ENCODE results near the gene TIAM2. TPM values are rescaled to one million over a fixed set of nuclear protein-coding genes. Genes with fewer than 3 reads are reported as not detected.
A peak's percentile ranks its signal among the peaks of the same experiment; 100 is the strongest.

TIAM2 gene
- total RNA-seq, 2 experiments from 2014 or later: 4.9 to 5.6 TPM

- DNase-seq: no peak
- Mint-ChIP-seq H3K4me3 (no peak overlapping the region), H3K27ac (no peak overlapping the region), H3K36me3 (ENCODE audit: low read depth) (no peaks in the 10 kb centered on the region), H3K4me1 (no peaks in the 10 kb centered on the region), H3K27me3 (no peaks in the 10 kb centered on the region), H3K9me3 (no peaks in the 10 kb centered on the region)
- CTCF ChIA-PET: no interaction called here
- POLR2A ChIA-PET: no interaction called here
Observed at GRCh38 chr6:155039618-155040017, 44.5 kb downstream of the TIAM2 start.

GRCh38 chr6:155040154-155040553 lies 45.0 kb downstream of the TIAM2 start:
- Mint-ChIP-seq H3K27ac (no peak overlapping the region), H3K27me3 (no peaks in the 10 kb centered on the region), H3K9me3 (no peaks in the 10 kb centered on the region), H3K36me3 (ENCODE audit: low read depth) (no peaks in the 10 kb centered on the region), H3K4me1 (no peaks in the 10 kb centered on the region), H3K4me3 (no peak overlapping the region)
- POLR2A ChIA-PET: no interaction called here
- no peak for DNase-seq
- CTCF ChIA-PET: no interaction called here

GRCh38 chr6:155040901-155041650 lies 46.0 kb downstream of the TIAM2 start:
- H3K4me1 Mint-ChIP-seq: no peaks in the 10 kb centered on the region
- no peak overlapping the region for H3K4me3 Mint-ChIP-seq
- no peak for DNase-seq
- H3K36me3 Mint-ChIP-seq (ENCODE audit: low read depth): no peaks in the 10 kb centered on the region
- POLR2A ChIA-PET: no interaction called here
- H3K27ac Mint-ChIP-seq: no peak overlapping the region
- CTCF ChIA-PET: interaction anchor here (0.8 kb wide), 1 partner anchor 20 kb away, joined by 3 read pairs; no protein-coding TSS in a partner anchor
- H3K27me3 Mint-ChIP-seq: no peaks in the 10 kb centered on the region
- H3K9me3 Mint-ChIP-seq: no peaks in the 10 kb centered on the region

GRCh38 chr6:155041741-155042279 lies 46.7 kb downstream of the TIAM2 start:
- Mint-ChIP-seq H3K4me3 (no peak overlapping the region), H3K9me3 (no peaks in the 10 kb centered on the region), H3K27ac (no peak overlapping the region), H3K36me3 (ENCODE audit: low read depth) (no peaks in the 10 kb centered on the region), H3K4me1 (no peaks in the 10 kb centered on the region), H3K27me3 (no peaks in the 10 kb centered on the region)
- ChIA-PET POLR2A (no interaction called here), CTCF (interaction anchor here (0.8 kb wide), 1 partner anchor 19 kb away, joined by 3 read pairs; no protein-coding TSS in a partner anchor)
- no peak for DNase-seq

- no peaks in the 10 kb centered on the region for H3K36me3 Mint-ChIP-seq (ENCODE audit: low read depth)
- no peaks in the 10 kb centered on the region for H3K9me3 Mint-ChIP-seq
- H3K4me3 Mint-ChIP-seq: no peak overlapping the region
- POLR2A ChIA-PET: no interaction called here
- no peak for DNase-seq
- H3K27ac Mint-ChIP-seq: no peak overlapping the region
- no peaks in the 10 kb centered on the region for H3K27me3 Mint-ChIP-seq
- CTCF ChIA-PET: no interaction called here
- H3K4me1 Mint-ChIP-seq: no peaks in the 10 kb centered on the region
Observed at GRCh38 chr6:155042983-155043382, 47.9 kb downstream of the TIAM2 start.

- no peak overlapping the region for H3K4me3 Mint-ChIP-seq
- H3K9me3 Mint-ChIP-seq: peaks cover 4% of the 10 kb centered on the region
- peaks cover 15% of the 10 kb centered on the region for H3K4me1 Mint-ChIP-seq
- H3K36me3 Mint-ChIP-seq (ENCODE audit: low read depth): peaks cover 2% of the 10 kb centered on the region
- ChIA-PET POLR2A (no interaction called here), CTCF (no interaction called here)
- no peaks in the 10 kb centered on the region for H3K27me3 Mint-ChIP-seq
- no peak for DNase-seq
- no peak overlapping the region for H3K27ac Mint-ChIP-seq
Observed at GRCh38 chr6:155045561-155046404, 50.7 kb downstream of the TIAM2 start.

- peaks cover 26% of the 10 kb centered on the region for H3K4me1 Mint-ChIP-seq
- peaks cover 2% of the 10 kb centered on the region for H3K36me3 Mint-ChIP-seq (ENCODE audit: low read depth)
- no peak for DNase-seq
- H3K27me3 Mint-ChIP-seq: no peaks in the 10 kb centered on the region
- POLR2A ChIA-PET: no interaction called here
- peaks cover 8% of the 10 kb centered on the region for H3K9me3 Mint-ChIP-seq
- no peak overlapping the region for H3K4me3 Mint-ChIP-seq
- CTCF ChIA-PET: no interaction called here
- no peak overlapping the region for H3K27ac Mint-ChIP-seq
Observed at GRCh38 chr6:155047523-155047922, 52.4 kb downstream of the TIAM2 start.

GRCh38 chr6:155050311-155050710 lies 55.2 kb downstream of the TIAM2 start:
- peak; percentile 55 for DNase-seq
- ChIA-PET POLR2A (interaction anchor here (0.5 to 0.7 kb wide), 2 partner anchors 30 to 85 kb away, joined by 3 to 6 read pairs; no protein-coding TSS in a partner anchor), CTCF (interaction anchor here (1.0 to 1.2 kb wide), 2 partner anchors 14 to 74 kb away, joined by 3 read pairs; no protein-coding TSS in a partner anchor)
- peak overlapping the region; percentile 89 for H3K27ac Mint-ChIP-seq
- no peaks in the 10 kb centered on the region for H3K27me3 Mint-ChIP-seq
- H3K36me3 Mint-ChIP-seq (ENCODE audit: low read depth): peaks cover 2% of the 10 kb centered on the region
- H3K9me3 Mint-ChIP-seq: peaks cover 8% of the 10 kb centered on the region
- no peak overlapping the region for H3K4me3 Mint-ChIP-seq
- peaks cover 28% of the 10 kb centered on the region for H3K4me1 Mint-ChIP-seq

GRCh38 chr6:155054491-155055250 lies 59.6 kb downstream of the TIAM2 start:
- no peak for DNase-seq
- H3K27ac Mint-ChIP-seq: no peak overlapping the region
- H3K4me3 Mint-ChIP-seq: no peak overlapping the region
- H3K9me3 Mint-ChIP-seq: peaks cover 4% of the 10 kb centered on the region
- H3K27me3 Mint-ChIP-seq: no peaks in the 10 kb centered on the region
- ChIA-PET CTCF (interaction anchor here (1.5 kb wide), 1 partner anchor 94 kb away, joined by 4 read pairs; no protein-coding TSS in a partner anchor), POLR2A (no interaction called here)
- peaks cover 24% of the 10 kb centered on the region for H3K4me1 Mint-ChIP-seq
- H3K36me3 Mint-ChIP-seq (ENCODE audit: low read depth): no peaks in the 10 kb centered on the region

GRCh38 chr6:155055729-155056128 lies 60.6 kb downstream of the TIAM2 start:
- H3K4me3 Mint-ChIP-seq: no peak overlapping the region
- peaks cover 4% of the 10 kb centered on the region for H3K9me3 Mint-ChIP-seq
- no peak for DNase-seq
- ChIA-PET CTCF (interaction anchor here (1.0 kb wide), 1 partner anchor 31 kb away, joined by 3 read pairs; no protein-coding TSS in a partner anchor), POLR2A (no interaction called here)
- no peak overlapping the region for H3K27ac Mint-ChIP-seq
- no peaks in the 10 kb centered on the region for H3K36me3 Mint-ChIP-seq (ENCODE audit: low read depth)
- H3K4me1 Mint-ChIP-seq: peaks cover 13% of the 10 kb centered on the region
- H3K27me3 Mint-ChIP-seq: no peaks in the 10 kb centered on the region

GRCh38 chr6:155056756-155057155 lies 61.6 kb downstream of the TIAM2 start:
- Mint-ChIP-seq H3K4me1 (peaks cover 5% of the 10 kb centered on the region), H3K4me3 (no peak overlapping the region), H3K27ac (no peak overlapping the region), H3K36me3 (ENCODE audit: low read depth) (no peaks in the 10 kb centered on the region), H3K9me3 (peaks cover 3% of the 10 kb centered on the region), H3K27me3 (no peaks in the 10 kb centered on the region)
- ChIA-PET CTCF (interaction anchor here (0.6 to 1.0 kb wide), 4 partner anchors 10 to 260 kb away, joined by 3 to 4 read pairs (median 3); no protein-coding TSS in a partner anchor), POLR2A (no interaction called here)
- DNase-seq: no peak

GRCh38 chr6:155061381-155061780 lies 66.3 kb downstream of the TIAM2 start:
- H3K4me1 Mint-ChIP-seq: no peaks in the 10 kb centered on the region
- H3K9me3 Mint-ChIP-seq: peaks cover 3% of the 10 kb centered on the region
- no peak overlapping the region for H3K27ac Mint-ChIP-seq
- H3K27me3 Mint-ChIP-seq: no peaks in the 10 kb centered on the region
- no peak for DNase-seq
- H3K36me3 Mint-ChIP-seq (ENCODE audit: low read depth): no peaks in the 10 kb centered on the region
- CTCF ChIA-PET: interaction anchor here (0.7 to 1.2 kb wide), 2 partner anchors 15 to 20 kb away, joined by 3 to 4 read pairs; no protein-coding TSS in a partner anchor
- POLR2A ChIA-PET: no interaction called here
- no peak overlapping the region for H3K4me3 Mint-ChIP-seq

Measured in activated CD4-positive, alpha-beta T cell treated with anti-CD3 and anti-CD28 coated beads, Interleukin-2, amount 10 ng/mL, durations not matched to agents 7 days and 5 days (primary cell).